Measurements from ENCODE around the gene ATP8A1. TPM values are rescaled to one million over a fixed set of nuclear protein-coding genes. Genes with fewer than 3 reads are reported as not detected.

The ATP8A1 gene
- total and polyA plus RNA-seq, 2 of the 4 experiments (the other 2 are of a cell fraction): 0.12 to 0.36 TPM

DNA sequence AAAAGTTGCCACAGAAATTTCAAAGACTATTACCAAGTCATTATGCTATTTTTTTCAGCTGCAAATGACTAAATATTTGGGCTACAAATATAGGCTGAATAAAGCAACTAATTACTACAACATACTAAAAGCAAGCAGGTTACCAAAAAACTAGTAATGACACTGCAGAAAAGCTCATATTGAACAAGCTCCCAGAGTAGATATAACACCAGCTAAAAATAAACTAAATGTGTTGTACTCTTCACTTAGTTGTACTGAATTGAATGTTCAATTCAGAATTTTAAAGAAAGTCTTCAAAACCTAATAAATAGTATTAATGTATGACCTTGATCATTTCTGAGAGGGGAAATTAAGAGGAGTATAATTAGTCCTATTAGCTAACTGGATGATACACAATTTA lies 12.0 kb downstream of the ATP8A1 start:
- intact Hi-C loops (cut with micrococcal nuclease): no loop called here

More for the DNA sequence above, 12.0 kb downstream of the ATP8A1 start:
- H2AK9ac ChIP-seq (replicated peaks; ENCODE audit: low read depth, low read length, poor library complexity): no peak overlapping the region
- no peak overlapping the region for H3K14ac ChIP-seq (replicated peaks; ENCODE audit: low read depth, low read length)
- H4K91ac ChIP-seq (ENCODE audit: insufficient read depth, low read depth, low read length): no peak overlapping the region
- H3K9me3 ChIP-seq (ENCODE audit: control insufficient read depth, insufficient read depth, low read length): no peaks in the 10 kb centered on the region
- no peak overlapping the region for H3K9ac ChIP-seq (ENCODE audit: low read depth, low read length)
- CTCF ChIA-PET: interaction anchor here (0.7 kb wide), 1 partner anchor 1706 kb away, joined by 3 read pairs; no protein-coding TSS in a partner anchor
- no peak overlapping the region for H3K4ac ChIP-seq (ENCODE audit: low read depth, low read length)
- H4K5ac ChIP-seq (ENCODE audit: low read depth, low read length): no peak overlapping the region
- H2AK5ac ChIP-seq (ENCODE audit: low read depth, low read length): no peak overlapping the region
- H3K27ac ChIP-seq (ENCODE audit: insufficient read depth, low read length): no peak overlapping the region
- no TSS peak for BruUV-seq (replicated peaks)
- TF ChIP-seq FOS (IDR thresholded peaks at IDR 0.05; ENCODE audit: low read depth, low read length) (no peak), RFX5 (IDR thresholded peaks at IDR 0.05; ENCODE audit: low read depth, low read length) (no peak), BHLHE40 (IDR thresholded peaks at IDR 0.05; ENCODE audit: low read depth, low read length) (no peak), MAFK (IDR thresholded peaks at IDR 0.05; ENCODE audit: low read depth, low read length) (no peak), NFE2L2 (IDR thresholded peaks at IDR 0.05; ENCODE audit: low read depth, low read length) (no peak), POLR2A (IDR thresholded peaks at IDR 0.05; ENCODE audit: low read depth, low read length) (no peak)
- TF ChIP-seq, protein P1, sequence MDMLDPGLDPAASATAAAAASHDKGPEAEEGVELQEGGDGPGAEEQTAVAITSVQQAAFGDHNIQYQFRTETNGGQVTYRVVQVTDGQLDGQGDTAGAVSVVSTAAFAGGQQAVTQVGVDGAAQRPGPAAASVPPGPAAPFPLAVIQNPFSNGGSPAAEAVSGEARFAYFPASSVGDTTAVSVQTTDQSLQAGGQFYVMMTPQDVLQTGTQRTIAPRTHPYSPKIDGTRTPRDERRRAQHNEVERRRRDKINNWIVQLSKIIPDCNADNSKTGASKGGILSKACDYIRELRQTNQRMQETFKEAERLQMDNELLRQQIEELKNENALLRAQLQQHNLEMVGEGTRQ (IDR thresholded peaks at IDR 0.05; ENCODE audit: low read depth, low read length): no peak
- H2BK20ac ChIP-seq (ENCODE audit: low read depth, low read length): no peak overlapping the region
- H2BK15ac ChIP-seq (ENCODE audit: low read depth, low read length): no peak overlapping the region
- no peaks in the 10 kb centered on the region for H3K36me3 ChIP-seq (ENCODE audit: control insufficient read depth, insufficient read depth, low read length)
- no peak overlapping the region for H2AFZ ChIP-seq (replicated peaks; ENCODE audit: low read length, poor library complexity)
- no peaks in the 10 kb centered on the region for H3K9me1 ChIP-seq (ENCODE audit: insufficient read depth, low read length)
- dilution Hi-C loops (cut with HindIII; ENCODE audit: low sequenced_read_pairs, unreplicated experiment) (no loop called here), in situ Hi-C loops (cut with MboI; ENCODE audit: low sequenced_read_pairs) (no loop called here)
- POLR2A ChIA-PET (ENCODE audit: unreplicated experiment): no interaction called here
- H4K8ac ChIP-seq (ENCODE audit: low read depth in 2 of 2, low read length in 2 of 2): no peak overlapping the region
- H3K4me1 ChIP-seq (ENCODE audit: control insufficient read depth, insufficient read depth, low read length): no peaks in the 10 kb centered on the region
- H4K20me1 ChIP-seq (ENCODE audit: insufficient read depth, low read length): no peaks in the 10 kb centered on the region
- DNase-seq (no peak), ATAC-seq (ENCODE audit: low read depth) (no peak)
- H2BK5ac ChIP-seq (ENCODE audit: low read depth, low read length, poor library complexity, severe bottlenecking): no peak overlapping the region
- no peaks in the 10 kb centered on the region for H3K27me3 ChIP-seq (ENCODE audit: control insufficient read depth, insufficient read depth, low read length)
- no peak overlapping the region for H3K23ac ChIP-seq (ENCODE audit: low read depth, low read length)
- no peaks in the 10 kb centered on the region for H3K79me1 ChIP-seq (ENCODE audit: low read depth in 1 of 2, low read length in 2 of 2)
- H2BK120ac ChIP-seq (ENCODE audit: low read depth, low read length): no peak overlapping the region
- no peak overlapping the region for H3K56ac ChIP-seq (ENCODE audit: extremely low read depth, insufficient read depth, low read length)
- no peak overlapping the region for H3K4me3 ChIP-seq (ENCODE audit: insufficient read depth, low read depth, low read length)
- H3K4me2 ChIP-seq (ENCODE audit: low read depth, low read length): no peak overlapping the region
- no peak overlapping the region for H3K18ac ChIP-seq (ENCODE audit: low read depth, low read length)

All from IMR-90 (cell line).